Measurements from ENCODE around the gene C16orf74. TPM values are rescaled to one million over a fixed set of nuclear protein-coding genes. Genes with fewer than 3 reads are reported as not detected.

The C16orf74 gene
- total and polyA plus RNA-seq, 2 donors (not counting 1 experiment from before 2014, with no cell fraction given), result 73.0 to 83.3 TPM

- Mint-ChIP-seq H3K4me3 (no peak overlapping the region), H3K27me3 (peaks cover 3% of the 10 kb centered on the region), H3K27ac (no peak overlapping the region), H3K9me3 (ENCODE audit: insufficient read depth) (no peaks in the 10 kb centered on the region), H3K4me1 (no peaks in the 10 kb centered on the region)
- peaks cover 0 to 12% (median 0%) of the 10 kb centered on the region in 3 donors for H3K9me3 ChIP-seq (ENCODE audit: control extremely low read depth in 1 of 3, control insufficient read depth in 2 of 3, insufficient read depth in 1 of 3, low read length in 2 of 3)
- intact Hi-C loops (cut with micrococcal nuclease), result no loop called here
- DNase-seq (no peak), ATAC-seq (ENCODE audit: low read depth) (no peak)
- no peaks in the 10 kb centered on the region for H3K36me3 ChIP-seq (replicated peaks in 1 of 2; ENCODE audit: control extremely low read depth in 1 of 2, control insufficient read depth in 1 of 2, extremely low read depth in 1 of 2, insufficient read depth in 2 of 2, low read length in 1 of 2)
- no peak overlapping the region for H2AFZ ChIP-seq (ENCODE audit: insufficient read depth, low read depth, low read length, poor library complexity, severe bottlenecking)
- H3K4me1 ChIP-seq (ENCODE audit: control insufficient read depth in 2 of 2, insufficient read depth in 2 of 2, low read length in 2 of 2), result no peaks in the 10 kb centered on the region
- H3K27me3 ChIP-seq (replicated peaks in 1 of 4; ENCODE audit: control extremely low read depth in 1 of 4, control insufficient read depth in 3 of 4, insufficient read depth in 4 of 4, low read length in 3 of 4), result no peaks in the 10 kb centered on the region
- no peaks in the 10 kb centered on the region for H3K79me2 ChIP-seq (ENCODE audit: control insufficient read depth, insufficient read depth, low read length)
- no peaks in the 10 kb centered on the region for H4K20me1 ChIP-seq (ENCODE audit: control insufficient read depth, insufficient read depth, low read length, poor library complexity, severe bottlenecking)
- CTCF ChIA-PET, result no interaction called here
- POLR2A ChIA-PET, result no interaction called here
- no peak overlapping the region for H3K4me3 ChIP-seq (ENCODE audit: control extremely low read depth in 1 of 5, extremely low read depth in 1 of 5, insufficient read depth in 1 of 5, low read depth in 2 of 5, low read length in 4 of 5)
- no peak overlapping the region for H3K4me2 ChIP-seq (replicated peaks; ENCODE audit: low read depth, low read length, poor library complexity, severe bottlenecking)
- TF ChIP-seq EZH2 (IDR thresholded peaks at IDR 0.05; ENCODE audit: borderline replicate concordance, insufficient read depth, low read depth, low read length, poor library complexity, severe bottlenecking), result no peak
- TF ChIP-seq, protein P1, sequence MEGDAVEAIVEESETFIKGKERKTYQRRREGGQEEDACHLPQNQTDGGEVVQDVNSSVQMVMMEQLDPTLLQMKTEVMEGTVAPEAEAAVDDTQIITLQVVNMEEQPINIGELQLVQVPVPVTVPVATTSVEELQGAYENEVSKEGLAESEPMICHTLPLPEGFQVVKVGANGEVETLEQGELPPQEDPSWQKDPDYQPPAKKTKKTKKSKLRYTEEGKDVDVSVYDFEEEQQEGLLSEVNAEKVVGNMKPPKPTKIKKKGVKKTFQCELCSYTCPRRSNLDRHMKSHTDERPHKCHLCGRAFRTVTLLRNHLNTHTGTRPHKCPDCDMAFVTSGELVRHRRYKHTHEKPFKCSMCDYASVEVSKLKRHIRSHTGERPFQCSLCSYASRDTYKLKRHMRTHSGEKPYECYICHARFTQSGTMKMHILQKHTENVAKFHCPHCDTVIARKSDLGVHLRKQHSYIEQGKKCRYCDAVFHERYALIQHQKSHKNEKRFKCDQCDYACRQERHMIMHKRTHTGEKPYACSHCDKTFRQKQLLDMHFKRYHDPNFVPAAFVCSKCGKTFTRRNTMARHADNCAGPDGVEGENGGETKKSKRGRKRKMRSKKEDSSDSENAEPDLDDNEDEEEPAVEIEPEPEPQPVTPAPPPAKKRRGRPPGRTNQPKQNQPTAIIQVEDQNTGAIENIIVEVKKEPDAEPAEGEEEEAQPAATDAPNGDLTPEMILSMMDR (IDR thresholded peaks at IDR 0.05), result no peak
- 81% methylated on average over 13 of the region's 14 CpGs for WGBS (ENCODE audit: insufficient coverage)
- H3K27ac ChIP-seq (ENCODE audit: low read length in 2 of 2), result no peak overlapping the region
- no peak overlapping the region for H3K9ac ChIP-seq (ENCODE audit: low read length)
Measured at GRCh38 chr16:85697431-85697830, 53.5 kb downstream of the C16orf74 start.

- no peaks in the 10 kb centered on the region for H3K9me3 Mint-ChIP-seq (ENCODE audit: insufficient read depth)
- ATAC-seq (ENCODE audit: low read depth), result no peak
- H3K4me1 ChIP-seq (ENCODE audit: control insufficient read depth in 2 of 2, insufficient read depth in 2 of 2, low read length in 2 of 2), result no peaks in the 10 kb centered on the region
- H3K79me2 ChIP-seq (ENCODE audit: control insufficient read depth, insufficient read depth, low read length), result no peaks in the 10 kb centered on the region
- ChIA-PET CTCF (no interaction called here), POLR2A (no interaction called here)
- H3K27me3 Mint-ChIP-seq, result peaks cover 3% of the 10 kb centered on the region
- H3K9ac ChIP-seq (ENCODE audit: low read length), result no peak overlapping the region
- no peak overlapping the region for H3K4me3 Mint-ChIP-seq
- H3K27ac ChIP-seq (ENCODE audit: low read length in 2 of 2), result no peak overlapping the region
- 94% methylated on average over 14 of the region's 16 CpGs for WGBS (ENCODE audit: insufficient coverage)
- no peak for DNase-seq
- H3K4me2 ChIP-seq (replicated peaks; ENCODE audit: low read depth, low read length, poor library complexity, severe bottlenecking), result no peak overlapping the region
- H4K20me1 ChIP-seq (ENCODE audit: control insufficient read depth, insufficient read depth, low read length, poor library complexity, severe bottlenecking), result no peaks in the 10 kb centered on the region
- H3K9me3 ChIP-seq (ENCODE audit: control extremely low read depth in 1 of 3, control insufficient read depth in 2 of 3, insufficient read depth in 1 of 3, low read length in 2 of 3), result peaks cover 0 to 11% (median 0%) of the 10 kb centered on the region in 3 donors
- TF ChIP-seq, protein P1 (IDR thresholded peaks at IDR 0.05), result no peak
- no peak overlapping the region for H2AFZ ChIP-seq (ENCODE audit: insufficient read depth, low read depth, low read length, poor library complexity, severe bottlenecking)
- no peak overlapping the region for H3K27ac Mint-ChIP-seq
- H3K4me1 Mint-ChIP-seq, result no peaks in the 10 kb centered on the region
- H3K36me3 ChIP-seq (replicated peaks in 1 of 2; ENCODE audit: control extremely low read depth in 1 of 2, control insufficient read depth in 1 of 2, extremely low read depth in 1 of 2, insufficient read depth in 2 of 2, low read length in 1 of 2), result no peaks in the 10 kb centered on the region
- peaks cover 0 to 3% (median 0%) of the 10 kb centered on the region in 4 experiments for H3K27me3 ChIP-seq (replicated peaks in 1 of 4; ENCODE audit: control extremely low read depth in 1 of 4, control insufficient read depth in 3 of 4, insufficient read depth in 4 of 4, low read length in 3 of 4)
- intact Hi-C loops (cut with micrococcal nuclease), result no loop called here
- no peak overlapping the region for H3K4me3 ChIP-seq (ENCODE audit: control extremely low read depth in 1 of 5, extremely low read depth in 1 of 5, insufficient read depth in 1 of 5, low read depth in 2 of 5, low read length in 4 of 5)
Measured at GRCh38 chr16:85696781-85697180, 54.1 kb downstream of the C16orf74 start.

Measured in B cell (primary cell).